K562 treated with DMSO at 1 percent for 12 hours (cell line): ENCODE results near the gene KIAA1586. TPM values are rescaled to one million over a fixed set of nuclear protein-coding genes. Genes with fewer than 3 reads are reported as not detected.

Experiments used
- total RNA-seq: library from RNA; unstranded; fragments of 300-600 nt; gene quantifications from 2 replicates; pipeline ENCODE4 v1.2.3, GENCODE V29; 2022; ENCODE audit not compliant: insufficient read depth

Gene KIAA1586, protein sequence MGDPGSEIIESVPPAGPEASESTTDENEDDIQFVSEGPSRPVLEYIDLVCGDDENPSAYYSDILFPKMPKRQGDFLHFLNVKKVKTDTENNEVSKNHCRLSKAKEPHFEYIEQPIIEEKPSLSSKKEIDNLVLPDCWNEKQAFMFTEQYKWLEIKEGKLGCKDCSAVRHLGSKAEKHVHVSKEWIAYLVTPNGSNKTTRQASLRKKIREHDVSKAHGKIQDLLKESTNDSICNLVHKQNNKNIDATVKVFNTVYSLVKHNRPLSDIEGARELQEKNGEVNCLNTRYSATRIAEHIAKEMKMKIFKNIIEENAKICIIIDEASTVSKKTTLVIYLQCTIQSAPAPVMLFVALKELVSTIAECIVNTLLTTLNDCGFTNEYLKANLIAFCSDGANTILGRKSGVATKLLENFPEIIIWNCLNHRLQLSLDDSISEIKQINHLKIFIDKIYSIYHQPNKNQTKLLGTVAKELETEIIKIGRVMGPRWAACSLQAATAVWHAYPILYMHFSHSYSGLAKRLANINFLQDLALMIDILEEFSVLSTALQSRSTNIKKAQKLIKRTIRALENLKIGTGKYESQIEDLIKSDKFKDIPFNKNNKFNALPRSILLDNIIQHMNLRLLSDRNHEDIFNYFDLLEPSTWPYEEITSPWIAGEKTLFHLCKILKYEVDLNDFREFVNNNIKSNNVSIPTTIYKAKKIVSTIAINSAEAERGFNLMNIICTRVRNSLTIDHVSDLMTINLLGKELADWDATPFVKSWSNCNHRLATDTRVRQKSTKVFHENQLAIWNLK
- 5.4 and 9.5 TPM in 2 replicates for total RNA-seq

DNA sequence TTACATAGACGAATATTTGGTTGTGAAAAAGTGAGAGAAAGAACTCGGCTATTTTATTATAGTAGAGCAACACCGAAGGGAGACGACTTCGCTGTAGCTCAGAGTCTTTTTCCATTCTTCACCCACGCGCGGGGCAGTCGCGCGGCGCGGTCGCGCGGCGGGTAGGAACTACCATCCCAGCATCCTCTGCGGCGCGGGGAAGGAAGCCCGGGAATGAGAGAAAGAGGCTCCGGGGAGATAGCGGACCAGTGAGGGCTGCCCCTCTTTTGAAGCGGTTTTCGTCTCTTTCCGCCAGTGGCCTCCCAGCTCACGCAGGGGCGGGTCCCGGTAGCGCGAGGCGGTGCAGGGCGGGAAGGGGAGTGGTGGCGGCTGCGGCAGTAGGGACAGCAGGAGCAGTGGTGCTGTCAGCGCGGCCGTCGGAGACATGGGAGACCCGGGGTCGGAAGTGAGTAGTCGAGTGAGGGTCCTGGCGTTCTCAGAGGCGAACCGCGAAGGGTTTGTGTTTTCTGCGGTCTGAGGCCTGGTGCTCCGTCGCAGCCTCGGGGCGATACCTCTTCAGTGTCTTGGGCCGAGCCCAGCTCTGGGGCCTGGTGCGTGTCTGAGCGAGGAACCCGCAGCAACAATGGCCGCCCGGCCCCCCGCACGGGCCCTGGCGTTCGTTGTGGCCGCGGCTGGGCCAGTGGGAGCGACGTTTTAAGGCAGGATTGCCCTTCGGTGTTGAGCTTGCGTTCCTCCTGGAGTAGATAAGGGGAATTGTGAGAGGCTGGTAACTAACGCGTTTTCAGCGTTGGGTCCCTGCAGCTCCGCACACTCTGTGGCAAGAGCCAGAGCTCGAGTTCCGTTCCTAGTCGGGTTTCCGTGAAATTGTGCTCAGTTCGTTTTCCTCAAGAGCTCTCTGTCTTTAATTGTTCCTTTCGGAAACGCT is at the start of gene KIAA1586:
KIAA1586 (plus strand) TSS at position 362 of the 925 bp plus-strand sequence; CDS start at position 425, 63 bp downstream.

DNA sequence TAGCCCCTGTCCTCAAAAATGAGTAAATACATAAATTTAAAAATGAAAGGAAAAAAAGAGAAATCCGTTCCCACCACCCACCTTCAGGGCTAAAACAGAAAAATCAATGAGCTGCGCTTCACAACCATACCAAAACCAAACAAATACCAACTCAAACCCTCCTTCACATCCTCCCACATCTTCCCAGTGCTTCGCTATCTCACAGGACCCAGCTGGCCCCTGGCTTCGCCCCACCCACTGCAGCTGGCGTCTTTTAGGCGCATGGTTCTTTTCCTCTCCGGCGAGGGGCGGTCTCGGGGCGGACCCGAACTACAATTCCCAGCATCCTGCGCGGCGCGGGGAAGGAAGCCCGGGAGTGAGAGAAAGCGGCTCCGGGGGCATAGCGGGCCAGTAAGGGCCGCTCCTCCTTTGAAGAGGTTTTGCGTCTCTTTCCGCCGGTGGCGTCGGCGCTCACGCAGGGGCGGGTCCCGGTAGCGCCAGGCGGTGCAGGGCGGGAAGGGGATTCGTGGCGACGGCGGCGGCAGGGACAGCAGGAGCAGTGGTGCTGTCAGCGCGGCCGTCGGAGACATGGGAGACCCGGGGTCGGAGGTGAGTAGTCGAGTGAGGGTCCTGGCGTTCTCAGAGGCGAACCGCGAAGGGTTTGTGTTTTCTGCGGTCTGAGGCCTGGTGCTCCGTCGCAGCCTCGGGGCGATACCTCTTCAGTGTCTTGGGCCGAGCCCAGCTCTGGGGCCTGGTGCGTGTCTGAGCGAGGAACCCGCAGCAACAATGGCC is 43.4 kb downstream of the KIAA1586 start, which contains the start of gene ZNF451:
ZNF451 (plus strand) TSS at position 502 of the 771 bp plus-strand sequence; CDS start at position 568, 66 bp downstream.

Other genes with a start within 250 kb of the KIAA1586 start
- gene BEND6, start 91.6 kb upstream of the KIAA1586 start, total RNA-seq, result 0.59 and 2.8 TPM in 2 replicates
- 4.9 and 21.6 TPM in 2 replicates for gene ZNF451, start 43.5 kb downstream of the KIAA1586 start, total RNA-seq
- gene BAG2, start 125.6 kb downstream of the KIAA1586 start, total RNA-seq, result 4.3 and 7.2 TPM in 2 replicates
- gene RAB23, start 175.6 kb downstream of the KIAA1586 start, total RNA-seq, result 5.9 and 10.8 TPM in 2 replicates